ENCODE measurements around the gene ARHGEF33.

Gene ARHGEF33

DNA sequence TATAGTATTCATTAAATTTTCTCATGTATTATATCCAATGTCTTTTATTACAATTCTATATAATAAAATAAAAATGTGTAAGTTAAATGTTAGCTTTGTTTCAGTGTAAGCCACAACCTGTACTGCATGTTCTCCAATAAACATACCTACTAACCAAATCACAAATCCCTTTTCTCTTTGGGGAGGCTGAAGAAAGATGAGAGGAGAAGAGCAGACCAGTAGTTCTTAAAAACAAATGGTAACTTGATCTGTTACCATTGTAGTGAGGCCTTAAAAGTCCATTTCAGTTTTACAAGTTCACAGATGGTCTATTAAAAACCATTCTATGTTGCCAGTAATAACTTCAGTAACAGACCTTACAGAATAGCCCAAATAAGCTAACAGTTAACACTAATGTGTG is 130.7 kb downstream of the ARHGEF33 start:
- no peak for DNase-seq

GRCh38 chr2:39022642-39023235 is 133.1 kb downstream of the ARHGEF33 start:
- no peak for DNase-seq

- no peak for DNase-seq
These were observed 134.0 kb downstream of the ARHGEF33 start for GRCh38 chr2:39023649-39024048.

DNA sequence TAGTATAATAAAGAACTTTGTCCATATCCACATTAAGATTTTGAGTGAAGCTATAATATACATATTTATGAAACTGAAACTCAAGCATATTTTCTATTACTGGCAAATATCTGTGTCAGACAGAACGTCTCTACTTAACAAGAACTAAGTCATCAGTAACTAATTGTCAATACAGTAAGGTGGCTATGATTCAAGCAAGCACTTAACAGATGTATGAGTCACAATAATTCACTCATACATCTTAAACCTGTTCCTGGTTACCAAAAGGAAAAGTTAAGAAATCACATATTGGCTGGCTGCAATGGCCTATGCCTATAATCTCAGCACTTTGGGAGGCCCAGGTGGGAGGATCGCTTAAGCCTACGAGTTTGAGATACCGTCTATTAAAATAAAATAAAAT is 135.2 kb downstream of the ARHGEF33 start:
- no peak for DNase-seq
